Esophagus squamous epithelium (tissue), 4 donors: ENCODE results near the gene TRNAU1AP.

ENCODE experiments used
- POLR2A ChIP-seq, 4 donors: fragments of 450-650 bp; IDR thresholded peaks; one replicate each; pipeline ENCODE4 v1.6.1; 2017; ENCODE audit warnings: antibody characterized with exemption in 4 of 4, mild to moderate bottlenecking in 4 of 4, moderate library complexity in 3 of 4
- TF ChIP-seq, protein P1 (sequence below), 6 experiments: fragments of 450-650 bp in 4 of 6; fragments of 200-600 bp in 2 of 6; sonication (generic) in 2 of 6; IDR thresholded peaks; one replicate each; pipeline ENCODE4 v1.5.1; 2016 to 2019; ENCODE audit warnings: antibody characterized with exemption in 6 of 6, mild to moderate bottlenecking in 4 of 6, moderate library complexity in 4 of 6

DNA sequence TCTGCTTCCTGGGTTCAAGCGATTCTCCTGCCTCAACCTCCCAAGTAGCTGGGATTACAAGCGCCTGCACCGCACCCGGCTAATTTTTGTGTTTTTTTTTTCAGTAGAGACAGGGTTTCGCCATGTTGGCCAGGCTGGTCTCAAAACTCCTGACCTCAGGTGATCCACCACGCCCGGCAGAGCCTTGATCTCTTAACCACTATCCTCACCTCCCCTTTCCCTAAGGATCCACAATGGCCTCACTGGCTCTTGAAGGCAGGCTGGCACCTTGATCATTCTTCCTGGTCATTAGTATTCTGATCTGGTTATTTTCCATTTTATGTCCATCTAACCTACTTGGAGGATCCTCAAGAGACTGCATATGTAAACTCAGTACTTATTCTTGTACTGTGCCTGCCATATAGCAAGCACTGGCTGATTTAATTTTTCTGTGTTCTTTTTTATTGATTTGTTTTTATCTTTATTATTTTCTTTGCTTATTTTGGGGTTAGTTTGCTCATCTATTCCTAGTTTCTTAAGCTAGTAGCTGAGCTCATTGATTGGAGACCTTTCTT lies 40.8 kb upstream of the TRNAU1AP start:
- TF ChIP-seq, protein P1, sequence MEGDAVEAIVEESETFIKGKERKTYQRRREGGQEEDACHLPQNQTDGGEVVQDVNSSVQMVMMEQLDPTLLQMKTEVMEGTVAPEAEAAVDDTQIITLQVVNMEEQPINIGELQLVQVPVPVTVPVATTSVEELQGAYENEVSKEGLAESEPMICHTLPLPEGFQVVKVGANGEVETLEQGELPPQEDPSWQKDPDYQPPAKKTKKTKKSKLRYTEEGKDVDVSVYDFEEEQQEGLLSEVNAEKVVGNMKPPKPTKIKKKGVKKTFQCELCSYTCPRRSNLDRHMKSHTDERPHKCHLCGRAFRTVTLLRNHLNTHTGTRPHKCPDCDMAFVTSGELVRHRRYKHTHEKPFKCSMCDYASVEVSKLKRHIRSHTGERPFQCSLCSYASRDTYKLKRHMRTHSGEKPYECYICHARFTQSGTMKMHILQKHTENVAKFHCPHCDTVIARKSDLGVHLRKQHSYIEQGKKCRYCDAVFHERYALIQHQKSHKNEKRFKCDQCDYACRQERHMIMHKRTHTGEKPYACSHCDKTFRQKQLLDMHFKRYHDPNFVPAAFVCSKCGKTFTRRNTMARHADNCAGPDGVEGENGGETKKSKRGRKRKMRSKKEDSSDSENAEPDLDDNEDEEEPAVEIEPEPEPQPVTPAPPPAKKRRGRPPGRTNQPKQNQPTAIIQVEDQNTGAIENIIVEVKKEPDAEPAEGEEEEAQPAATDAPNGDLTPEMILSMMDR (IDR thresholded peaks at IDR 0.05), result no peak
- no peak for TF ChIP-seq POLR2A (IDR thresholded peaks at IDR 0.05)
